HepG2 (cell line): Measurements from ENCODE around the gene TMEM97. TPM values are rescaled to one million over a fixed set of nuclear protein-coding genes. Genes with fewer than 3 reads are reported as not detected.

Source experiments
- ATAC-seq: fragments of 200-7000 bp; cut with Tn5 transposase; 3 replicates; pipeline ENCODE4 v1.9.1; 2020; ENCODE audit warnings: mild to moderate bottlenecking, moderate library complexity
- BruUV-seq: library from RNA; stranded (reverse); fragments of 400-500 nt; replicated peaks from 2 replicates; lab custom pipeline; 2021; lab: Mats Ljungman, UMichigan
- CTCF ChIA-PET: fragments of 300-600 bp; formaldehyde crosslinking; extraction: SDS; loops from one replicate; lab custom pipeline; 2021; ENCODE audit warnings: low total read pairs, inconsistent platforms, low intra/inter-chr PET ratio; lab: Yijun Ruan, JAX
- POLR2A ChIA-PET: fragments of 350-600 bp; sonication (Branson Sonifier 250); formaldehyde crosslinking; loops from one replicate; lab custom pipeline; 2020; ENCODE audit warnings: antibody characterized with exemption, inconsistent platforms; lab: Yijun Ruan, JAX
- DNase-seq: peaks from one replicate; pipeline ENCODE4 v3.0.0-alpha.2; 2015; ENCODE audit warnings: low spot score
- FAIRE-seq: peaks from 3 replicates; lab custom pipeline; 2011; peaks lifted over from hg19 to GRCh38; lab: Jason Lieb, UNC
- H2AFZ ChIP-seq: one replicate; pipeline ENCODE4 v1.6.1; 2011; ENCODE audit warnings: low read length, inconsistent platforms
- H3K27ac ChIP-seq: fragments of 300-600 bp; 3 replicates; pipeline ENCODE4 v1.8.0; 2011; ENCODE audit warnings: mixed run types, mild to moderate bottlenecking, mixed read lengths, low read length, inconsistent platforms; ENCODE audit not compliant: insufficient read depth; ENCODE audit errors: extremely low read length
- H3K27me3 ChIP-seq, 2 experiments: fragments of 200-600 bp in 1 of 2; 2 replicates in 1 of 2; 3 replicates in 1 of 2; pipeline versions ENCODE4 v1.6.0 to v1.8.0; 2011; ENCODE audit warnings: low read length in 2 of 2, mild to moderate bottlenecking in 2 of 2, moderate library complexity in 2 of 2, inconsistent platforms in 1 of 2; ENCODE audit not compliant: insufficient read depth in 2 of 2, control insufficient read depth in 1 of 2
- H3K36me3 ChIP-seq, 2 experiments: fragments of 200-600 bp in 1 of 2; replicated peaks in 1 of 2; 2 replicates in 1 of 2; 3 replicates in 1 of 2; pipeline versions ENCODE4 v1.5.1 to v1.8.0; 2011; ENCODE audit warnings: low read length in 2 of 2, inconsistent platforms in 1 of 2; ENCODE audit not compliant: insufficient read depth in 2 of 2, control insufficient read depth in 1 of 2
- H3K4me1 ChIP-seq: 2 replicates; pipeline ENCODE4 v1.5.1; 2012; ENCODE audit warnings: low read length, inconsistent platforms; ENCODE audit not compliant: insufficient read depth
- H3K4me2 ChIP-seq: 2 replicates; pipeline ENCODE4 v1.6.0; 2011; ENCODE audit warnings: low read depth, low read length, inconsistent platforms
- H3K4me3 ChIP-seq, 3 experiments: fragments of 200-600 bp in 1 of 3; sonication (generic), shearing (Covaris generic) in 1 of 3; replicated peaks in 1 of 3; 2 replicates each; pipeline ENCODE4 v1.5.1; 2011 to 2016; ENCODE audit warnings: low read length in 3 of 3, inconsistent platforms in 2 of 3, low read depth in 2 of 3, mild to moderate bottlenecking in 2 of 3, control low read depth in 1 of 3, mixed read lengths in 1 of 3; ENCODE audit not compliant: insufficient read depth in 1 of 3
- H3K79me2 ChIP-seq: one replicate; pipeline ENCODE4 v1.6.1; 2011; ENCODE audit warnings: low read length, inconsistent platforms; ENCODE audit not compliant: insufficient read depth
- H3K9ac ChIP-seq: 2 replicates; pipeline ENCODE4 v1.6.0; 2011; ENCODE audit warnings: mild to moderate bottlenecking, low read depth, low read length, inconsistent platforms; ENCODE audit not compliant: insufficient read depth
- H3K9me3 ChIP-seq: 2 replicates; pipeline ENCODE4 v1.5.1; 2012; ENCODE audit warnings: mild to moderate bottlenecking, low read length
- H4K20me1 ChIP-seq: 2 replicates; pipeline ENCODE4 v1.6.0; 2011; ENCODE audit warnings: inconsistent platforms, mild to moderate bottlenecking, low read length, moderate library complexity; ENCODE audit not compliant: insufficient read depth
- ARNT2 ChIP-seq: sonication (generic); formaldehyde crosslinking; IDR thresholded peaks from 2 replicates; pipeline ENCODE4 v1.8.0; 2022; ENCODE audit warnings: mild to moderate bottlenecking, low read depth, missing genetic modification reagents, moderate library complexity
- HIC2 ChIP-seq: sonication (generic); formaldehyde crosslinking; IDR thresholded peaks from 2 replicates; pipeline ENCODE4 v1.9.0; 2022; ENCODE audit warnings: low read depth, missing genetic modification reagents
- HNRNPUL1 ChIP-seq: fragments of 200-400 bp; formaldehyde crosslinking; IDR thresholded peaks from 2 replicates; pipeline ENCODE4 v1.6.1; 2017; ENCODE audit warnings: low read depth, mild to moderate bottlenecking, low read length, moderate library complexity
- NFRKB ChIP-seq: fragments of 450-650 bp; IDR thresholded peaks from 2 replicates; pipeline ENCODE4 v1.6.1; 2017
- ZFAT ChIP-seq: sonication (generic); formaldehyde crosslinking; conservative IDR thresholded peaks from 2 replicates; pipeline ENCODE4 v1.8.1; 2023; ENCODE audit warnings: missing genetic modification reagents, inconsistent platforms
- ZNF343 ChIP-seq: sonication (generic); formaldehyde crosslinking; IDR thresholded peaks from 2 replicates; pipeline ENCODE4 v1.4.0; 2020; ENCODE audit warnings: mild to moderate bottlenecking, missing genetic modification reagents
- ZNF660 ChIP-seq: sonication (generic); formaldehyde crosslinking; IDR thresholded peaks from 2 replicates; pipeline ENCODE4 v1.5.1; 2020; ENCODE audit warnings: mild to moderate bottlenecking, low read depth, missing genetic modification reagents, borderline replicate concordance
- ZNF773 ChIP-seq: sonication (generic); formaldehyde crosslinking; IDR thresholded peaks from 2 replicates; pipeline ENCODE4 v1.4.0; 2020; ENCODE audit warnings: missing genetic modification reagents, borderline replicate concordance
- WGBS: methylation state at CpG from one replicate; pipeline ENCODE4 v1.1.6; 2017; ENCODE audit warnings: low lambda C conversion rate; 5-methylcytosine and 5-hydroxymethylcytosine counted together
- in situ Hi-C: cut with HindIII; loops from 2 replicates; pipeline ENCODE4 v1.10.0; 2017; ENCODE audit warnings: low pct_unique_long_range_greater_than_20kb; ENCODE audit not compliant: extremely low pct_ligation_motif_present
- intact Hi-C: fragments of 100-400 bp; cut with micrococcal nuclease; formaldehyde crosslinking; loops from one replicate; pipeline ENCODE4 v1.10.0; 2022; ENCODE audit not compliant: unreplicated experiment
- polyA plus RNA-seq, 8 experiments: library from polyadenylated mRNA; depleted of rRNA in 3 of 8; stranded (reverse) in 7 of 8; unstranded in 1 of 8; fragments of >200 nt; fragmentation: Illumina TruSeq in 4 of 8; extraction: Trizol in 4 of 8; gene quantifications; 2 replicates each; pipeline versions ENCODE4 v1.2.1 to v1.2.3, GENCODE V29; 2011 to 2016; ENCODE audit warnings: low read depth in 4 of 8, missing spikeins in 1 of 8, mixed read lengths in 1 of 8; ENCODE audit not compliant: insufficient read depth in 1 of 8
- total RNA-seq, 5 experiments: library from RNA; depleted of rRNA; stranded (reverse); fragments of >200 nt; fragmentation: Illumina TruSeq; extraction: Trizol; gene quantifications; 2 replicates each; pipeline ENCODE4 v1.2.3, GENCODE V29; 2016; ENCODE audit warnings: low read depth in 1 of 5

TMEM97 gene
- total and polyA plus RNA-seq, 2 of the 13 experiments (the other 11 are each of a cell fraction or from before 2014, with no cell fraction given): 69.6 to 137 TPM

- POLR2A ChIA-PET: interaction anchor here (0.8 kb wide), 1 partner anchor 99 kb away, joined by 3 read pairs; the partner anchor contains the start of gene VTN
- H2AFZ ChIP-seq: no peak overlapping the region
- TF ChIP-seq NFRKB (no peak), HNRNPUL1 (no peak), ZNF773 (no peak), HIC2 (no peak), ZNF660 (CRISPR knock-in tag) (no peak), ZNF343 (CRISPR knock-in tag) (no peak), ARNT2 (CRISPR knock-in tag) (no peak), ZFAT (no peak)
- CTCF ChIA-PET: no interaction called here
- no peak overlapping the region for H3K27ac ChIP-seq
- H3K4me2 ChIP-seq: no peak overlapping the region
- intact Hi-C loops (no loop called here), in situ Hi-C loops (no loop called here)
- BruUV-seq: no TSS peak
- H3K9ac ChIP-seq: no peak overlapping the region
- no peaks in the 10 kb centered on the region for H4K20me1 ChIP-seq
- DNase-seq (no peak), ATAC-seq (no peak), FAIRE-seq (no peak)
- H3K9me3 ChIP-seq: peaks cover 5% of the 10 kb centered on the region; the same call in 1 of the 2 replicates
- H3K27me3 ChIP-seq: no peaks in the 10 kb centered on the region; a peak in 1 of 5 replicates
- peaks cover 8% of the 10 kb centered on the region; the same call in 1 of the 2 replicates for H3K4me1 ChIP-seq
- no peaks in the 10 kb centered on the region for H3K79me2 ChIP-seq
- no peaks in the 10 kb centered on the region for H3K36me3 ChIP-seq
- H3K4me3 ChIP-seq: no peak overlapping the region
- no CpG with 5 or more reads among the region's 1 CpG for WGBS
Measured at GRCh38 chr17:28270926-28271325, 48.1 kb upstream of the TMEM97 start.
